ENCODE results near the gene CMIP.

Gene CMIP

GRCh38 chr16:81591545-81591870, 146.9 kb downstream of the CMIP start:
- POLR2A ChIA-PET: no interaction called here
- CTCF ChIA-PET: no interaction called here
- DNase-seq (ENCODE audit: extremely low spot score): no peak
- TF ChIP-seq HDGF (IDR thresholded peaks at IDR 0.05; ENCODE audit: borderline replicate concordance): no peak
- no peak for TF ChIP-seq SP1 (IDR thresholded peaks at IDR 0.05)

DNA sequence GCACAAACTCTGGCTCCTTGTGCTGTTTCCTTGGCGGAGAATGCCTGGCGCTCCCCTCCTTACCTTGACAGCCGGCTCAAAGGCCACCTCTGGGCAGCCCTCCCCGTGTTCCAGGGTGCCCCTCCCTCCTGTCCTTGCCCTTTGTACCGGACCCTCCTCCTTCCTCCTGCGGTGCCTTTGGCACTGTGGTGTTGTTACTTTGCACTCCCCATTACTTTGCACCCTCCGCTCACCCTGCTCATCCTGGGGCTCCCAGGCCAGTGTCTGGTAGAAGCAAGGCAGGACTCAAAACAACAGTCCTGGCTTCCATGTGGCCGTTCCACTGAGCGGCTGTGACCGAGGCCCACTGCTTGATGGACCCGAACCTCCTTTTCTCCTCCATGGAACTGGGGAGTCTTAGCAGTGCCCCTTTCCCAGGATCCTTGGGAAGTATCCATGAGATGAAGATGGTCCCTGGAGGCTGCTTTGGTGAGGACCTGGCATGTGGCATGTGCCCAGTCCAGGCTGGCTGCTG, 147.8 kb downstream of the CMIP start:
- no peak for DNase-seq (ENCODE audit: extremely low spot score)
- ChIA-PET CTCF (no interaction called here), POLR2A (no interaction called here)
- TF ChIP-seq LEF1 (IDR thresholded peaks at IDR 0.05; ENCODE audit: borderline replicate concordance) (no peak), FOXM1 (IDR thresholded peaks at IDR 0.05; ENCODE audit: borderline replicate concordance) (no peak), SP1 (IDR thresholded peaks at IDR 0.05) (no peak), ELF4 (IDR thresholded peaks at IDR 0.05) (no peak), L3MBTL2 (conservative IDR thresholded peaks at IDR 0.05) (no peak), HDGF (IDR thresholded peaks at IDR 0.05; ENCODE audit: borderline replicate concordance) (no peak)

GRCh38 chr16:81593481-81593880, 148.9 kb downstream of the CMIP start:
- no peak for DNase-seq (ENCODE audit: extremely low spot score)
- CTCF ChIA-PET: no interaction called here

DNA sequence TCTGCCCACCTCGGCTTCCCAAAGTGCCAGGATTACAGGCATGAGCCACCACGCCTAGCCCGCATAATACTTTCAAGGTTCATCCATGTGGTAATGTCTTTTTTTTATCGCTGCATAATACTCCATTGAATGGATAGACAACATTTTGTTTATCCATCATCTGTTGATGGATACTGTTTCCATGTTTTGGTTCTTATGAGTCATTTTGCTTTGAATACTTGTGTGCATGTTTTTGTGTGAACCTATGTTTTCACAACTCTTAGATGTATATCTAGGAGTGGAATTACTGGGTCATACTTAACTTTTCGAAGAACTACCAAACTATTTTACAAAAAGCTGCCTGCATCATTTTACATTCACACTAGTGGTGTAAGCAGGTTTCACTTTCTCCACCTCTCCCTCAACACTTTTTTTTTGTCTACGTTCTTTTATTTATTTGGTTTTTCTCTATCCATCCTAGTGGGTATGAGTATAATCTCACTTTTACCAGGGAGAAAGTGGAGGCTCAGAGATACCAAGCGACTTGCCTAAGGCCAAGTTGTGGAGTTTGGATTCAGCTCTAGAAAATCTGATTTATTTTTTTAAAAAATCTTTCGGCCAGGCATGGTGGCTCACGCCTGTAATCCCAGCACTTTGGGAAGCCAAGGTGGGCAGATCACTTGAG, 151.2 kb downstream of the CMIP start:
- CTCF ChIA-PET: no interaction called here
- DNase-seq (ENCODE audit: extremely low spot score): no peak
- TF ChIP-seq SP1 (IDR thresholded peaks at IDR 0.05) (no peak), ELF4 (IDR thresholded peaks at IDR 0.05) (no peak), PKNOX1 (IDR thresholded peaks at IDR 0.05) (no peak), CTBP1 (IDR thresholded peaks at IDR 0.05; ENCODE audit: borderline replicate concordance) (no peak), ZNF384 (IDR thresholded peaks at IDR 0.05) (no peak), FOXA1 (IDR thresholded peaks at IDR 0.05) (no peak), FOXM1 (IDR thresholded peaks at IDR 0.05; ENCODE audit: borderline replicate concordance) (no peak)
- POLR2A ChIA-PET: no interaction called here

More at GRCh38 chr16:81593481-81593880, 148.9 kb downstream of the CMIP start:
- POLR2A ChIA-PET: no interaction called here
- TF ChIP-seq FOXM1 (IDR thresholded peaks at IDR 0.05; ENCODE audit: borderline replicate concordance) (no peak), ELF4 (IDR thresholded peaks at IDR 0.05) (no peak), ARNT (IDR thresholded peaks at IDR 0.05) (no peak), PKNOX1 (IDR thresholded peaks at IDR 0.05) (no peak), L3MBTL2 (conservative IDR thresholded peaks at IDR 0.05) (no peak), BHLHE40 (IDR thresholded peaks at IDR 0.05; ENCODE audit: borderline replicate concordance) (no peak), SP1 (IDR thresholded peaks at IDR 0.05) (no peak), FOXK2 (IDR thresholded peaks at IDR 0.05) (no peak), NFRKB (IDR thresholded peaks at IDR 0.05) (no peak), TARDBP (IDR thresholded peaks at IDR 0.05) (no peak)

- ChIA-PET CTCF (interaction anchor here (0.7 kb wide), 1 partner anchor 134 kb away, joined by 3 read pairs; no protein-coding TSS in a partner anchor), POLR2A (no interaction called here)
- no peak for DNase-seq (ENCODE audit: extremely low spot score)
- TF ChIP-seq PKNOX1 (IDR thresholded peaks at IDR 0.05): no peak
- TF ChIP-seq FOXA1 (IDR thresholded peaks at IDR 0.05): no peak
- TF ChIP-seq FOXM1 (IDR thresholded peaks at IDR 0.05; ENCODE audit: borderline replicate concordance): no peak
- no peak for TF ChIP-seq NFRKB (IDR thresholded peaks at IDR 0.05)
- no peak for TF ChIP-seq ZNF384 (IDR thresholded peaks at IDR 0.05)
- TF ChIP-seq SP1 (IDR thresholded peaks at IDR 0.05): no peak
- TF ChIP-seq CTBP1 (IDR thresholded peaks at IDR 0.05; ENCODE audit: borderline replicate concordance): no peak
- TF ChIP-seq HDGF (IDR thresholded peaks at IDR 0.05; ENCODE audit: borderline replicate concordance): no peak
- no peak for TF ChIP-seq L3MBTL2 (conservative IDR thresholded peaks at IDR 0.05)
- no peak for TF ChIP-seq FOXK2 (IDR thresholded peaks at IDR 0.05)
- no peak for TF ChIP-seq SUZ12 (IDR thresholded peaks at IDR 0.05)
- no peak for TF ChIP-seq LEF1 (IDR thresholded peaks at IDR 0.05; ENCODE audit: borderline replicate concordance)
- TF ChIP-seq TARDBP (IDR thresholded peaks at IDR 0.05): no peak
- TF ChIP-seq ELF4 (IDR thresholded peaks at IDR 0.05): no peak
- no peak for TF ChIP-seq ARNT (IDR thresholded peaks at IDR 0.05)
Measured at GRCh38 chr16:81597079-81597658, 152.6 kb downstream of the CMIP start.

DNA sequence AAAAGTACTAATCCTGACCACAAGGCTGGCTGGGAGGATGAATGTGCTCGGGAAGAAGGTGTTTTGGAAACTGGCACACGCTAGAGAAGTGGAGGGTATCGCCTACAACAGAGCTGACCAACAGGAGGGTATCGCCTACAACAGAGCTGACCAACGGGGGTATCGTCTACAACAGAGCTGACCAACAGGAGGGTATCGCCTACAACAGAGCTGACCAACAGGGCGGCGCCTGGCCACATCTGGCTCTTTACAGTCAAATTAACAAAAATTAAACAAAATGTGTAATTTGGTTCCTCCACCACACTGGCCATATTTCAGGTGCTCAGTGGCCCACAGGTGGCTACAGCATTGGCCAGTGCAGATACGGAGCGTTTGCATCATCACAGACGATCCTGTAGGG, 153.5 kb downstream of the CMIP start:
- DNase-seq (ENCODE audit: extremely low spot score): no peak
- CTCF ChIA-PET: interaction anchor here (0.8 kb wide), 1 partner anchor 8 kb away, joined by 3 read pairs; no protein-coding TSS in a partner anchor
- TF ChIP-seq CTBP1 (IDR thresholded peaks at IDR 0.05; ENCODE audit: borderline replicate concordance) (no peak), FOXA1 (IDR thresholded peaks at IDR 0.05) (no peak), BHLHE40 (IDR thresholded peaks at IDR 0.05; ENCODE audit: borderline replicate concordance) (no peak), NFRKB (IDR thresholded peaks at IDR 0.05) (no peak), TARDBP (IDR thresholded peaks at IDR 0.05) (no peak), HDGF (IDR thresholded peaks at IDR 0.05; ENCODE audit: borderline replicate concordance) (no peak), SP1 (IDR thresholded peaks at IDR 0.05) (no peak)
- POLR2A ChIA-PET: no interaction called here
